HEK293T (cell line): ENCODE measurements around the gene SMIM44.

ENCODE experiments used
- BHLHE40 ChIP-seq: fragments of 450-650 bp; IDR thresholded peaks from 2 replicates; pipeline ENCODE4 v1.6.1; 2016; ENCODE audit warnings: mild to moderate bottlenecking, moderate library complexity, borderline replicate concordance
- CTBP1 ChIP-seq: fragments of 450-650 bp; IDR thresholded peaks from 2 replicates; pipeline ENCODE4 v1.6.1; 2016; ENCODE audit warnings: borderline replicate concordance
- LEF1 ChIP-seq: fragments of 450-650 bp; IDR thresholded peaks from 2 replicates; pipeline ENCODE4 v1.6.1; 2017; ENCODE audit warnings: mild to moderate bottlenecking, borderline replicate concordance
- NFRKB ChIP-seq: fragments of 450-650 bp; IDR thresholded peaks from 2 replicates; pipeline ENCODE4 v1.6.1; 2016; ENCODE audit warnings: mild to moderate bottlenecking, moderate library complexity
- TARDBP ChIP-seq: fragments of 450-650 bp; IDR thresholded peaks from 2 replicates; pipeline ENCODE4 v1.6.1; 2016

- TF ChIP-seq CTBP1 = no peak
- TF ChIP-seq TARDBP = no peak
- TF ChIP-seq LEF1 = no peak
- no peak for TF ChIP-seq BHLHE40
- TF ChIP-seq NFRKB = no peak
These were observed 1.8 kb downstream of the SMIM44 start for GRCh38 chr19:3481241-3482090.
